Thyroid gland (tissue), 4 donors: ENCODE measurements around the gene GABRP.

Experiments used
- POLR2A ChIP-seq, 2 donors: fragments of 450-650 bp; IDR thresholded peaks; one replicate each; pipeline ENCODE4 v1.6.1; 2017; ENCODE audit warnings: antibody characterized with exemption in 2 of 2, mild to moderate bottlenecking in 2 of 2, moderate library complexity in 1 of 2
- TF ChIP-seq, protein P1 (sequence below), 6 experiments: fragments of 200-600 bp in 3 of 6; fragments of 450-650 bp in 3 of 6; sonication (generic) in 3 of 6; IDR thresholded peaks; one replicate each; pipeline ENCODE4 v1.5.1; 2016 to 2019; ENCODE audit warnings: antibody characterized with exemption in 6 of 6, mild to moderate bottlenecking in 2 of 6, inconsistent platforms in 1 of 6, moderate library complexity in 1 of 6

DNA sequence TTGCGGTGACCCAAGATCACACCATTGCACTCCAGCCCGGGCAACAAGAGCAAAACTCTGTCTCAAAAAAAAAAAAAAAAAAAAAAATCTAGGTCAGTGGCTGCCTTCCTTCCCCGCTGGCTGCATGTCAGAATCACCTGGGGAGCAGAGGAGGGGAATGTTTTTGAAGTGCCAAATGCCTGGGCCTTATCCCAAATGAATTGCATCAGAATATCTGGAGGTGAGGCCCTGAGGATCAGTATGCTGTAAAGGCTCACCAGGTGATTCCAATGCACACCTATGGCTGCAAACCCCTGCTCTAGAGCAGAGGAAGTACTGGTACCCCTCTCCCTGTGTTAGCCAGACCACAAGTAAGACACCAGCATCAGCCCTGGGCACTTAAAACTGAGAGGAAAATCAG is 44.7 kb upstream of the GABRP start:
- no peak for TF ChIP-seq POLR2A (IDR thresholded peaks at IDR 0.05)
- TF ChIP-seq, protein P1, sequence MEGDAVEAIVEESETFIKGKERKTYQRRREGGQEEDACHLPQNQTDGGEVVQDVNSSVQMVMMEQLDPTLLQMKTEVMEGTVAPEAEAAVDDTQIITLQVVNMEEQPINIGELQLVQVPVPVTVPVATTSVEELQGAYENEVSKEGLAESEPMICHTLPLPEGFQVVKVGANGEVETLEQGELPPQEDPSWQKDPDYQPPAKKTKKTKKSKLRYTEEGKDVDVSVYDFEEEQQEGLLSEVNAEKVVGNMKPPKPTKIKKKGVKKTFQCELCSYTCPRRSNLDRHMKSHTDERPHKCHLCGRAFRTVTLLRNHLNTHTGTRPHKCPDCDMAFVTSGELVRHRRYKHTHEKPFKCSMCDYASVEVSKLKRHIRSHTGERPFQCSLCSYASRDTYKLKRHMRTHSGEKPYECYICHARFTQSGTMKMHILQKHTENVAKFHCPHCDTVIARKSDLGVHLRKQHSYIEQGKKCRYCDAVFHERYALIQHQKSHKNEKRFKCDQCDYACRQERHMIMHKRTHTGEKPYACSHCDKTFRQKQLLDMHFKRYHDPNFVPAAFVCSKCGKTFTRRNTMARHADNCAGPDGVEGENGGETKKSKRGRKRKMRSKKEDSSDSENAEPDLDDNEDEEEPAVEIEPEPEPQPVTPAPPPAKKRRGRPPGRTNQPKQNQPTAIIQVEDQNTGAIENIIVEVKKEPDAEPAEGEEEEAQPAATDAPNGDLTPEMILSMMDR (IDR thresholded peaks at IDR 0.05), result no peak
